ENCODE data around the gene ERMN.
"Not testable (repeated sequence)": the region's sequence is repeated elsewhere in the genome, so short reads cannot be mapped to it uniquely, and the experiment has no call there.

Gene ERMN

GRCh38 chr2:157301307-157301706 lies 24.3 kb downstream of the ERMN start:
- in situ Hi-C loops (cut with HindIII; ENCODE audit: low sequenced_read_pairs), result no loop called here

DNA sequence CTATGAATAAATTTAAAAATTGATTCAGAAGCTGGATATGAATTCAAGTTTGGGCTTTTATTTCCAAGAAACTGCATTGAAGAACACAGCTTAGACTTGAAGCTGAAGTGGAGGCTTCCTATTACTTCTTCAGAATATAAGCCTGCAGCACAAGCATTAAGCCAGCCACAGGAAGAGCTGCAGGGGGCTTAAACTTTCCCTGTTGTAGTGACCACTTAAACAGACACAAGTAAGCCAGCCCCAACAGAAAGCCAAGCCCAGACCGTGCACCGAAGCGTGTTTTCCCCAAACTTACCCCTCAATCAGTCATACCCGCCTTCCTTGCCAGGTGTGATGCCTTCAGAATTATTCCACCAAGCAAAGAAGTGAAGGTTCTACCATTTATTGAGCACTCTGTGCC lies 28.7 kb downstream of the ERMN start:
- in situ Hi-C loops (cut with HindIII; ENCODE audit: low sequenced_read_pairs), result no loop called here

DNA sequence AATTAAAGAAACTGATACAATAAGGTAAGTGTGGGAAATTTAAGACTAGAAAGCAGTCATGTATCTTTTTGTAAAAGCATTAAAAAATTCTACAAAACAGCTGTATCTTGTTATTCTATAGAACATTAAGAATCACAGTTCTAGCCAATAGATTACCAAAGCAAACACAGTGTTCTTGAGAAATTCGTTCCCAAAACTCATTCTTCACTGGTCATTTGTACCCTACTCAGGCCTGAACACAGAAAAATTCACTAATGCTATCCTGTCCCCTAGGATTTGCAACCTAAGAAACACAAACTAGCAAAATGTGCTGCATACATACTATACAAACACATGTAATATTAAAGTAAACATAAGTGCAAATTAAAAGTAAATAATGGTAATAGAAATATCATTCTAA lies 29.1 kb downstream of the ERMN start:
- in situ Hi-C loops (cut with HindIII; ENCODE audit: low sequenced_read_pairs), result no loop called here

DNA sequence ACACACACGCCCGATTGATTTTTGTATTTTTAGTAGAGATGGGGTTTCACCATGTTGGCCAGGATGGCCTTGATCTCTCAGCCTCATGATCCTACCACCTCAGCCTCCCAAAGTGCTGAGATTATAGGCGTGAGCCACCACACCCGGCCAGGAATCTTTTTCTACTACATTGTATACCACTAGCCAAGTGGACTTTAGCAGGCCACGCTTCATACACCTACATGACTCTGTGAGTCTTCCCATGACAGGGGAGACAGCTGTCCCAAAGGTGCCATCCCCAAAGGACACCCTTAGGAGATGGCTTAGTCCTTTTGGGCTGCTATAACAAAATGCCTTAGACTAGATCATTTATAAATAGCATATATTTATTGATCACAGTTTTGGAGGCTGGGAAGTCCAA lies 32.8 kb downstream of the ERMN start:
- in situ Hi-C loops (cut with HindIII; ENCODE audit: low sequenced_read_pairs), result no loop called here

GRCh38 chr2:157291018-157291417 lies 34.6 kb downstream of the ERMN start:
- in situ Hi-C loops (cut with HindIII; ENCODE audit: low sequenced_read_pairs), result no loop called here

DNA sequence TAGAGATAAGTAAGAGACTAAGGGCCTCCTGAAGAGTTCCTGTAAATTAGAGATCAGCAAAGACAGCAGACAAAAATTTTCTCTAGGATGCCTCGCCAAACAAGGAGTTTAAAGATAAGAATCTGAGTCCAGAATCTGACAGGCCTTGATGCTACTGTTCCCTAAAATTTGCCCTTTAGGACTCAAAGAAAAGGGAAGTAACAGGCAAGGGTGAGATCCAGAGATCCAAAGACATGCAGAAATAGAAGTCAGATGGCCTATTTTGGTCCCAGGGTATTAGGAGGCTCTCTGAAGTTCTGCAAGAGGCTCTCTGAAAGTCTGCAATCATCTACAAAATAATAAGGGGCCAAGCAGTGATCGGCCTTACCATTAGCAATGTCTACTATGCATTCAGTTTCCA lies 35.1 kb downstream of the ERMN start:
- in situ Hi-C loops (cut with HindIII; ENCODE audit: low sequenced_read_pairs), result no loop called here

DNA sequence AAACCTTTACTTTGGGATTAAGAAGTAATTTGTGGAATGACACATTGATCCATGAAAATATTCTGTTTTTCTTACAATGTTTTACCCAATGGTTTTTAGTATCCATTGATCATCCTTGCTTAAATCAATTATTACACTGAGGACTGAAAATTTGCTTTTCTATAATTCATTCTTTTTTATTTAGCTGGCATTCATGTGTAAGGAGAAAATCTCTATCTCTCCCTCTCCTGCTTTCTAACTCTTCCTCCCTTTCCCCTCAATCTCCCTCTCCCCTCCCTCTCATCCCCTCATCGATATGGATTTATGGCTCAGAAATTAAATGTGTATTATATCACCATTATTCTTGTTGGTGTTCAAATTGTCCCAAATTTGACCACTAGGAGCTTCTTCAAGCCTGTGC lies 38.5 kb downstream of the ERMN start:
- in situ Hi-C loops (cut with HindIII; ENCODE audit: low sequenced_read_pairs), result no loop called here

GRCh38 chr2:157283468-157283867 lies 42.2 kb downstream of the ERMN start:
- in situ Hi-C loops (cut with HindIII; ENCODE audit: low sequenced_read_pairs), result no loop called here

GRCh38 chr2:157281316-157281715 lies 44.3 kb downstream of the ERMN start:
- in situ Hi-C loops (cut with HindIII; ENCODE audit: low sequenced_read_pairs), result no loop called here

- in situ Hi-C loops (cut with HindIII; ENCODE audit: low sequenced_read_pairs), result not testable (repeated sequence)
Observed at GRCh38 chr2:157279311-157279710, 46.3 kb downstream of the ERMN start.

GRCh38 chr2:157271590-157272203 lies 53.9 kb downstream of the ERMN start:
- in situ Hi-C loops (cut with HindIII; ENCODE audit: low sequenced_read_pairs), result no loop called here

DNA sequence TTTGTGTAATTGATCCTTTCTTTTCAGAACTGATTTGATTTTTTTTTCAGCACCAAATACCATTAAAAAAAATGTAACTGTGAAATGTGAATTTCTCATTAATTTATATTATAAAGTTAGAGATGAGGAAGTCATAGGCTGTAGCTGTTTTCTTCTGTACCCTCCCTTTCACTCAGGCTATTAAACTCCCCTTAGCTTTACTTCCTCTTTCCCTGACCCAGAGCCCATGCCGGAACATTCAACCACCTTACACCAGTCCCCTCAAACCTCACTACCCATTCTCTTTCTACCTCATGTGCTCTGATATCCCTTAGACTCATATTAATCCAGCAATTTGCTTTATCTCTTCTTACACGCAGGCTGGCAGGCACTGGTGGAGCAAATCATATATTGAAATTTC lies 55.7 kb downstream of the ERMN start:
- in situ Hi-C loops (cut with HindIII; ENCODE audit: low sequenced_read_pairs), result no loop called here

GRCh38 chr2:157269060-157269459 lies 56.6 kb downstream of the ERMN start:
- in situ Hi-C loops (cut with HindIII; ENCODE audit: low sequenced_read_pairs), result no loop called here
